HepG2 (cell line): Measurements from ENCODE around the gene CHMP1A. TPM values are rescaled to one million over a fixed set of nuclear protein-coding genes. Genes with fewer than 3 reads are reported as not detected.

Experiments used
- ATAC-seq: fragments of 200-7000 bp; cut with Tn5 transposase; 3 replicates; pipeline ENCODE4 v1.9.1; 2020; ENCODE audit warnings: mild to moderate bottlenecking, moderate library complexity
- BruUV-seq: library from RNA; stranded (reverse); fragments of 400-500 nt; replicated peaks from 2 replicates; lab custom pipeline; 2021; lab: Mats Ljungman, UMichigan
- CTCF ChIA-PET: fragments of 300-600 bp; formaldehyde crosslinking; extraction: SDS; loops from one replicate; lab custom pipeline; 2021; ENCODE audit warnings: low total read pairs, inconsistent platforms, low intra/inter-chr PET ratio; lab: Yijun Ruan, JAX
- POLR2A ChIA-PET: fragments of 350-600 bp; sonication (Branson Sonifier 250); formaldehyde crosslinking; loops from one replicate; lab custom pipeline; 2020; ENCODE audit warnings: antibody characterized with exemption, inconsistent platforms; lab: Yijun Ruan, JAX
- DNase-seq: peaks from one replicate; pipeline ENCODE4 v3.0.0-alpha.2; 2015; ENCODE audit warnings: low spot score
- FAIRE-seq: peaks from 3 replicates; lab custom pipeline; 2011; peaks lifted over from hg19 to GRCh38; lab: Jason Lieb, UNC
- H2AFZ ChIP-seq: one replicate; pipeline ENCODE4 v1.6.1; 2011; ENCODE audit warnings: low read length, inconsistent platforms
- H3K27ac ChIP-seq: fragments of 300-600 bp; 3 replicates; pipeline ENCODE4 v1.8.0; 2011; ENCODE audit warnings: mixed run types, mild to moderate bottlenecking, mixed read lengths, low read length, inconsistent platforms; ENCODE audit not compliant: insufficient read depth; ENCODE audit errors: extremely low read length
- H3K27me3 ChIP-seq, 2 experiments: fragments of 200-600 bp in 1 of 2; 2 replicates in 1 of 2; 3 replicates in 1 of 2; pipeline versions ENCODE4 v1.6.0 to v1.8.0; 2011; ENCODE audit warnings: low read length in 2 of 2, mild to moderate bottlenecking in 2 of 2, moderate library complexity in 2 of 2, inconsistent platforms in 1 of 2; ENCODE audit not compliant: insufficient read depth in 2 of 2, control insufficient read depth in 1 of 2
- H3K36me3 ChIP-seq, 2 experiments: fragments of 200-600 bp in 1 of 2; replicated peaks in 1 of 2; 2 replicates in 1 of 2; 3 replicates in 1 of 2; pipeline versions ENCODE4 v1.5.1 to v1.8.0; 2011; ENCODE audit warnings: low read length in 2 of 2, inconsistent platforms in 1 of 2; ENCODE audit not compliant: insufficient read depth in 2 of 2, control insufficient read depth in 1 of 2
- H3K4me1 ChIP-seq: 2 replicates; pipeline ENCODE4 v1.5.1; 2012; ENCODE audit warnings: low read length, inconsistent platforms; ENCODE audit not compliant: insufficient read depth
- H3K4me2 ChIP-seq: 2 replicates; pipeline ENCODE4 v1.6.0; 2011; ENCODE audit warnings: low read depth, low read length, inconsistent platforms
- H3K4me3 ChIP-seq, 3 experiments: fragments of 200-600 bp in 1 of 3; sonication (generic), shearing (Covaris generic) in 1 of 3; replicated peaks in 1 of 3; 2 replicates each; pipeline ENCODE4 v1.5.1; 2011 to 2016; ENCODE audit warnings: low read length in 3 of 3, inconsistent platforms in 2 of 3, low read depth in 2 of 3, mild to moderate bottlenecking in 2 of 3, control low read depth in 1 of 3, mixed read lengths in 1 of 3; ENCODE audit not compliant: insufficient read depth in 1 of 3
- H3K79me2 ChIP-seq: one replicate; pipeline ENCODE4 v1.6.1; 2011; ENCODE audit warnings: low read length, inconsistent platforms; ENCODE audit not compliant: insufficient read depth
- H3K9ac ChIP-seq: 2 replicates; pipeline ENCODE4 v1.6.0; 2011; ENCODE audit warnings: mild to moderate bottlenecking, low read depth, low read length, inconsistent platforms; ENCODE audit not compliant: insufficient read depth
- H3K9me3 ChIP-seq: 2 replicates; pipeline ENCODE4 v1.5.1; 2012; ENCODE audit warnings: mild to moderate bottlenecking, low read length
- H4K20me1 ChIP-seq: 2 replicates; pipeline ENCODE4 v1.6.0; 2011; ENCODE audit warnings: inconsistent platforms, mild to moderate bottlenecking, low read length, moderate library complexity; ENCODE audit not compliant: insufficient read depth
- CCDC6 ChIP-seq: sonication (generic); formaldehyde crosslinking; IDR thresholded peaks from 2 replicates; pipeline ENCODE4 v1.8.1; 2022; ENCODE audit warnings: mild to moderate bottlenecking, missing genetic modification reagents, moderate library complexity
- FOXA1 ChIP-seq, 2 experiments: fragments of 450-650 bp in 1 of 2; sonication (generic) in 1 of 2; formaldehyde crosslinking in 1 of 2; IDR thresholded peaks; 2 replicates each; pipeline versions ENCODE4 v1.4.0 to v1.6.1; 2016 to 2020; ENCODE audit warnings: missing genetic modification reagents in 1 of 2
- HHEX ChIP-seq: IDR thresholded peaks from 2 replicates; pipeline ENCODE4 v1.6.1; 2016; ENCODE audit warnings: control low read depth
- HNF4A ChIP-seq: sonication (generic); formaldehyde crosslinking; IDR thresholded peaks from 2 replicates; pipeline ENCODE4 v1.4.0; 2020; ENCODE audit warnings: missing genetic modification reagents
- IRF2 ChIP-seq: IDR thresholded peaks from 2 replicates; pipeline ENCODE4 v1.6.1; 2018; ENCODE audit warnings: missing genetic modification reagents, missing compliant biosample characterization
- MEIS2 ChIP-seq: sonication (generic); formaldehyde crosslinking; IDR thresholded peaks from 2 replicates; pipeline ENCODE4 v1.9.0; 2021; ENCODE audit warnings: mild to moderate bottlenecking, missing genetic modification reagents
- NRL ChIP-seq: sonication (generic); formaldehyde crosslinking; IDR thresholded peaks from 2 replicates; pipeline ENCODE4 v1.5.0; 2020; ENCODE audit warnings: missing genetic modification reagents, mild to moderate bottlenecking, moderate library complexity, borderline replicate concordance
- RELA ChIP-seq: sonication (generic); formaldehyde crosslinking; IDR thresholded peaks from 2 replicates; pipeline ENCODE4 v1.4.0; 2020; ENCODE audit warnings: missing genetic modification reagents
- SRSF9 ChIP-seq: fragments of 200-400 bp; formaldehyde crosslinking; IDR thresholded peaks from 2 replicates; pipeline ENCODE4 v1.6.1; 2018; ENCODE audit warnings: borderline replicate concordance, mild to moderate bottlenecking, low read depth, low read length; ENCODE audit not compliant: insufficient read depth, poor library complexity, severe bottlenecking
- WGBS: methylation state at CpG from one replicate; pipeline ENCODE4 v1.1.6; 2017; ENCODE audit warnings: low lambda C conversion rate; 5-methylcytosine and 5-hydroxymethylcytosine counted together
- in situ Hi-C: cut with HindIII; loops from 2 replicates; pipeline ENCODE4 v1.10.0; 2017; ENCODE audit warnings: low pct_unique_long_range_greater_than_20kb; ENCODE audit not compliant: extremely low pct_ligation_motif_present
- intact Hi-C: fragments of 100-400 bp; cut with micrococcal nuclease; formaldehyde crosslinking; loops from one replicate; pipeline ENCODE4 v1.10.0; 2022; ENCODE audit not compliant: unreplicated experiment
- polyA plus RNA-seq, 8 experiments: library from polyadenylated mRNA; depleted of rRNA in 3 of 8; stranded (reverse) in 7 of 8; unstranded in 1 of 8; fragments of >200 nt; fragmentation: Illumina TruSeq in 4 of 8; extraction: Trizol in 4 of 8; gene quantifications; 2 replicates each; pipeline versions ENCODE4 v1.2.1 to v1.2.3, GENCODE V29; 2011 to 2016; ENCODE audit warnings: low read depth in 4 of 8, missing spikeins in 1 of 8, mixed read lengths in 1 of 8; ENCODE audit not compliant: insufficient read depth in 1 of 8
- total RNA-seq, 5 experiments: library from RNA; depleted of rRNA; stranded (reverse); fragments of >200 nt; fragmentation: Illumina TruSeq; extraction: Trizol; gene quantifications; 2 replicates each; pipeline ENCODE4 v1.2.3, GENCODE V29; 2016; ENCODE audit warnings: low read depth in 1 of 5
- TF ChIP-seq, protein P1 (sequence below): sonication (generic); formaldehyde crosslinking; IDR thresholded peaks from 2 replicates; pipeline ENCODE4 v1.4.0; 2020; ENCODE audit warnings: missing genetic modification reagents
- TF ChIP-seq, protein P2 (sequence below): sonication (generic); formaldehyde crosslinking; IDR thresholded peaks from 2 replicates; pipeline ENCODE4 v1.5.1; 2020; ENCODE audit warnings: mild to moderate bottlenecking, missing genetic modification reagents

Gene CHMP1A
- total and polyA plus RNA-seq, 2 of the 13 experiments (the other 11 are each of a cell fraction or from before 2014, with no cell fraction given), result 69.4 to 73.3 TPM

DNA sequence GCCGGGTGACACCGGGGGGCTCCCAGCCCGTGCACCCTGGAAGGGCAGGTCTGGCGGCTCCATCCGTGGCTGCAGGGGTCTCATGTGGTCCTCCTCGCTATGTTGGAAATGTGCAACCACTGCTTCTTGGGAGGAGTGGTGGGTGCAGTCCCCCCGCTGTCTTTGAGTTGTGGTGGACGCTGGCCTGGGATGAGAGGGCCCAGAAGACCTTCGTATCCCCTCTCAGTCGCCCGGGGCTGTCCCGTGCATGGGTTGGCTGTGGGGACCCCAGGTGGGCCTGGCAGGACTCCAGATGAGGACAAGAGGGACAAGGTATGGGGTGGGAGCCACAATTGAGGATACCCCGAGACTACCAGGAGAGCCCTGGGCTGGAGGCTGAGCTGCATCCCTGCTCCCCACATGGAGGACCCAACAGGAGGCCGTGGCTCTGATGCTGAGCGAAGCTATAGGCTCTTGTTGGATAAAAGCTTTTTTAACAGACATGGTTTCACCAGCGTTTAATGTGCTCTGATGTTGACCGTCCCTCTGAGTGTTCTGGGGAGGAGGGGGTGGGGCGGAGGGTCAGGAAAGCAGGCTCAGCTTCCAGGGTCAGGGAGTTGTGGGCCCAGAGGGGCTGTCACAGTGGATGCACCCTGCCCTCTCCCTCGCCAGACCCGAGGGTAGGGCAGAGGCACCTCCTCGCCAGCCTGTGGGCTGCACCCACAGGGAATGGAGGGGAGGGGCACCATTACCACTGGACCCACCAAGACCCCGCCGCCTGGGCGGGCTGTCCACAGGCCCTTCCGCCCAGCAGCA, 38.6 kb upstream of the CHMP1A start:
- H3K36me3 ChIP-seq, result peaks cover 5 to 14% of the 10 kb centered on the region in 2 experiments; a peak in 2 of 5 replicates
- TF ChIP-seq CCDC6 (CRISPR knock-in tag) (no peak), HHEX (CRISPR knock-in tag) (no peak), IRF2 (CRISPR knock-in tag) (no peak), MEIS2 (CRISPR knock-in tag) (0 out of 2 replicates have a peak, but pooled peaks have one; percentile 4), HNF4A (no peak), RELA (CRISPR knock-in tag) (no peak), NRL (CRISPR knock-in tag) (no peak), SRSF9 (no peak), FOXA1 (IDR thresholded peaks at IDR 0.05) (no peak), FOXA1 (CRISPR knock-in tag; IDR thresholded peaks at IDR 0.05) (no peak)
- TF ChIP-seq, protein P1, sequence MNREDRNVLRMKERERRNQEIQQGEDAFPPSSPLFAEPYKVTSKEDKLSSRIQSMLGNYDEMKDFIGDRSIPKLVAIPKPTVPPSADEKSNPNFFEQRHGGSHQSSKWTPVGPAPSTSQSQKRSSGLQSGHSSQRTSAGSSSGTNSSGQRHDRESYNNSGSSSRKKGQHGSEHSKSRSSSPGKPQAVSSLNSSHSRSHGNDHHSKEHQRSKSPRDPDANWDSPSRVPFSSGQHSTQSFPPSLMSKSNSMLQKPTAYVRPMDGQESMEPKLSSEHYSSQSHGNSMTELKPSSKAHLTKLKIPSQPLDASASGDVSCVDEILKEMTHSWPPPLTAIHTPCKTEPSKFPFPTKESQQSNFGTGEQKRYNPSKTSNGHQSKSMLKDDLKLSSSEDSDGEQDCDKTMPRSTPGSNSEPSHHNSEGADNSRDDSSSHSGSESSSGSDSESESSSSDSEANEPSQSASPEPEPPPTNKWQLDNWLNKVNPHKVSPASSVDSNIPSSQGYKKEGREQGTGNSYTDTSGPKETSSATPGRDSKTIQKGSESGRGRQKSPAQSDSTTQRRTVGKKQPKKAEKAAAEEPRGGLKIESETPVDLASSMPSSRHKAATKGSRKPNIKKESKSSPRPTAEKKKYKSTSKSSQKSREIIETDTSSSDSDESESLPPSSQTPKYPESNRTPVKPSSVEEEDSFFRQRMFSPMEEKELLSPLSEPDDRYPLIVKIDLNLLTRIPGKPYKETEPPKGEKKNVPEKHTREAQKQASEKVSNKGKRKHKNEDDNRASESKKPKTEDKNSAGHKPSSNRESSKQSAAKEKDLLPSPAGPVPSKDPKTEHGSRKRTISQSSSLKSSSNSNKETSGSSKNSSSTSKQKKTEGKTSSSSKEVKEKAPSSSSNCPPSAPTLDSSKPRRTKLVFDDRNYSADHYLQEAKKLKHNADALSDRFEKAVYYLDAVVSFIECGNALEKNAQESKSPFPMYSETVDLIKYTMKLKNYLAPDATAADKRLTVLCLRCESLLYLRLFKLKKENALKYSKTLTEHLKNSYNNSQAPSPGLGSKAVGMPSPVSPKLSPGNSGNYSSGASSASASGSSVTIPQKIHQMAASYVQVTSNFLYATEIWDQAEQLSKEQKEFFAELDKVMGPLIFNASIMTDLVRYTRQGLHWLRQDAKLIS (CRISPR knock-in tag), result no peak
- TF ChIP-seq, protein P2, sequence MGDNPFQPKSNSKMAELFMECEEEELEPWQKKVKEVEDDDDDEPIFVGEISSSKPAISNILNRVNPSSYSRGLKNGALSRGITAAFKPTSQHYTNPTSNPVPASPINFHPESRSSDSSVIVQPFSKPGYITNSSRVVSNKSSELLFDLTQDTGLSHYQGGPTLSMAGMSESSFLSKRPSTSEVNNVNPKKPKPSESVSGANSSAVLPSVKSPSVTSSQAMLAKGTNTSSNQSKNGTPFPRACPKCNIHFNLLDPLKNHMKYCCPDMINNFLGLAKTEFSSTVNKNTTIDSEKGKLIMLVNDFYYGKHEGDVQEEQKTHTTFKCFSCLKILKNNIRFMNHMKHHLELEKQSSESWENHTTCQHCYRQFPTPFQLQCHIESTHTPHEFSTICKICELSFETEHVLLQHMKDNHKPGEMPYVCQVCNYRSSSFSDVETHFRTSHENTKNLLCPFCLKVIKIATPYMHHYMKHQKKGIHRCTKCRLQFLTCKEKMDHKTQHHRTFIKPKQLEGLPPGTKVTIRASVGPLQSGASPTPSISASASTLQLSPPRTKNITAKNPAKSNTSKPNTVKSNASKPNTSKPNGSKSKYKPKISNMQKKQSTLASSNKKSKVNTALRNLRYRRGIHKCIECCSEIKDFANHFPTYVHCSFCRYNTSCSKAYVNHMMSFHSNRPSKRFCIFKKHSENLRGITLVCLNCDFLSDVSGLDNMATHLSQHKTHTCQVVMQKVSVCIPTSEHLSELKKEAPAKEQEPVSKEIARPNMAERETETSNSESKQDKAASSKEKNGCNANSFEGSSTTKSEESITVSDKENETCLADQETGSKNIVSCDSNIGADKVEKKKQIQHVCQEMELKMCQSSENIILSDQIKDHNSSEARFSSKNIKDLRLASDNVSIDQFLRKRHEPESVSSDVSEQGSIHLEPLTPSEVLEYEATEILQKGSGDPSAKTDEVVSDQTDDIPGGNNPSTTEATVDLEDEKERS, result 0 out of 2 replicates have a peak, but pooled peaks have one; percentile 34

More for the DNA sequence above, 38.6 kb upstream of the CHMP1A start:
- BruUV-seq, result no TSS peak
- H3K4me3 ChIP-seq, result 0 out of 6 replicates have a peak overlapping the region, but pooled peaks of 1 of the 3 experiments have one; percentile 65
- no peaks in the 10 kb centered on the region for H3K9me3 ChIP-seq
- H3K79me2 ChIP-seq, result peaks cover 2% of the 10 kb centered on the region
- peaks cover 71% of the 10 kb centered on the region for H3K4me1 ChIP-seq
- ATAC-seq, result no peak
- WGBS, result 86% methylated on average over 18 of the region's 25 CpGs
- ChIA-PET CTCF (no interaction called here), POLR2A (interaction anchor here (0.6 to 1.8 kb wide), 8 partner anchors 8 to 142 kb away, joined by 3 to 11 read pairs (median 4); partner anchors contain the start of genes CDK10, CHMP1A and SPATA33)
- H3K27ac ChIP-seq, result no peak overlapping the region
- DNase-seq, result no peak
- intact Hi-C loops (no loop called here), in situ Hi-C loops (no loop called here)
- no peaks in the 10 kb centered on the region for H3K27me3 ChIP-seq
- FAIRE-seq, result no peak
- no peaks in the 10 kb centered on the region for H4K20me1 ChIP-seq
- H2AFZ ChIP-seq, result no peak overlapping the region
- H3K9ac ChIP-seq, result no peak overlapping the region
- H3K4me2 ChIP-seq, result peak overlapping the region; percentile 74
